Vagina (tissue), 2 donors: Measurements from ENCODE around the gene TEAD3. TPM values are rescaled to one million over a fixed set of nuclear protein-coding genes. Genes with fewer than 3 reads are reported as not detected.

ENCODE experiments used
- DNase-seq, 2 donors: peaks; one replicate each; pipeline ENCODE4 v3.0.0-alpha.2; 2017; ENCODE audit errors: extremely low spot score in 2 of 2
- H3K27ac ChIP-seq: fragments of 200-600 bp; sonication (generic); one replicate; pipeline ENCODE4 v1.5.1; 2019
- H3K27me3 ChIP-seq: fragments of 200-600 bp; sonication (generic); one replicate; pipeline ENCODE4 v1.5.1; 2019
- H3K36me3 ChIP-seq, 2 donors: fragments of 200-600 bp; sonication (generic); one replicate each; pipeline ENCODE4 v1.5.1; 2017 to 2019
- H3K4me1 ChIP-seq: fragments of 200-600 bp; sonication (generic); one replicate; pipeline ENCODE4 v1.5.1; 2019
- H3K4me3 ChIP-seq, 2 donors: fragments of 200-600 bp; sonication (generic); 1 replicate in 1 of 2; 2 replicates in 1 of 2; pipeline ENCODE4 v1.5.1; 2016 to 2019
- H3K9me3 ChIP-seq: fragments of 200-600 bp; sonication (generic); one replicate; pipeline ENCODE4 v1.5.1; 2019
- CTCF ChIP-seq, 3 experiments: fragments of 450-650 bp in 2 of 3; fragments of 200-600 bp in 1 of 3; sonication (generic) in 1 of 3; IDR thresholded peaks; one replicate each; pipeline ENCODE4 v1.5.1; 2017 to 2019; ENCODE audit warnings: antibody characterized with exemption in 3 of 3, mild to moderate bottlenecking in 2 of 3, moderate library complexity in 2 of 3
- POLR2A ChIP-seq, 2 donors: fragments of 450-650 bp; IDR thresholded peaks; one replicate each; pipeline ENCODE4 v1.6.1; 2017; ENCODE audit warnings: antibody characterized with exemption in 2 of 2, mild to moderate bottlenecking in 2 of 2, moderate library complexity in 2 of 2
- POLR2AphosphoS5 ChIP-seq, 2 donors: sonication (generic); formaldehyde crosslinking; IDR thresholded peaks; one replicate each; pipeline ENCODE4 v1.9.0; 2017; ENCODE audit warnings: antibody characterized with exemption in 2 of 2, mild to moderate bottlenecking in 2 of 2, low read depth in 1 of 2; ENCODE audit not compliant: insufficient read depth in 1 of 2
- intact Hi-C: fragments of 100-400 bp; cut with DNase I; formaldehyde crosslinking; loops from one replicate; pipeline ENCODE4 v1.15.1; 2023
- total RNA-seq: library from RNA; depleted of rRNA; stranded (reverse); fragments of >200 nt; gene quantifications from one replicate; pipeline ENCODE4 v1.2.3, GENCODE V29; 2016

Gene TEAD3
- total RNA-seq, 1 donor from 2014 or later = 29.0 TPM

- no peak overlapping the region for H3K27ac ChIP-seq
- TF ChIP-seq POLR2AphosphoS5 (IDR thresholded peaks at IDR 0.05; ENCODE audit: insufficient read depth in 1 of 2, low read depth in 1 of 2) (no peak), POLR2A (IDR thresholded peaks at IDR 0.05) (no peak), CTCF (IDR thresholded peaks at IDR 0.05) (no peak)
- no peaks in the 10 kb centered on the region for H3K9me3 ChIP-seq
- H3K36me3 ChIP-seq = peaks cover 0 to 44% of the 10 kb centered on the region in 2 donors
- H3K4me1 ChIP-seq = peaks cover 2% of the 10 kb centered on the region
- no peak for DNase-seq
- H3K4me3 ChIP-seq = no peak overlapping the region
- intact Hi-C loops = no loop called here
- H3K27me3 ChIP-seq = no peaks in the 10 kb centered on the region
Measured at GRCh38 chr6:35477551-35478179, 19.2 kb downstream of the TEAD3 start.

- DNase-seq = no peak
- H3K27me3 ChIP-seq = no peaks in the 10 kb centered on the region
- no peak overlapping the region for H3K27ac ChIP-seq
- H3K4me1 ChIP-seq = peaks cover 8% of the 10 kb centered on the region
- H3K4me3 ChIP-seq = no peak overlapping the region
- no peaks in the 10 kb centered on the region for H3K9me3 ChIP-seq
- intact Hi-C loops = no loop called here
- no peak for TF ChIP-seq POLR2A (IDR thresholded peaks at IDR 0.05)
- no peak for TF ChIP-seq POLR2AphosphoS5 (IDR thresholded peaks at IDR 0.05; ENCODE audit: insufficient read depth in 1 of 2, low read depth in 1 of 2)
- TF ChIP-seq CTCF (IDR thresholded peaks at IDR 0.05) = no peak
- peaks cover 0 to 44% of the 10 kb centered on the region in 2 donors for H3K36me3 ChIP-seq
Measured at GRCh38 chr6:35477028-35477427, 19.9 kb downstream of the TEAD3 start.

GRCh38 chr6:35476004-35476403 lies 20.9 kb downstream of the TEAD3 start:
- Histone ChIP-seq H3K27me3 (no peaks in the 10 kb centered on the region), H3K4me3 (no peak overlapping the region), H3K9me3 (no peaks in the 10 kb centered on the region), H3K4me1 (peaks cover 18% of the 10 kb centered on the region), H3K27ac (no peak overlapping the region), H3K36me3 (peaks cover 0 to 53% of the 10 kb centered on the region in 2 donors)
- intact Hi-C loops = no loop called here
- no peak for DNase-seq
- no peak for TF ChIP-seq POLR2AphosphoS5 (IDR thresholded peaks at IDR 0.05; ENCODE audit: insufficient read depth in 1 of 2, low read depth in 1 of 2)
- TF ChIP-seq CTCF (IDR thresholded peaks at IDR 0.05) = no peak
- no peak for TF ChIP-seq POLR2A (IDR thresholded peaks at IDR 0.05)

- intact Hi-C loops = no loop called here
- Histone ChIP-seq H3K27ac (no peak overlapping the region), H3K36me3 (peaks cover 0 to 57% of the 10 kb centered on the region in 2 donors), H3K4me1 (peaks cover 23% of the 10 kb centered on the region), H3K9me3 (no peaks in the 10 kb centered on the region), H3K4me3 (no peak overlapping the region), H3K27me3 (no peaks in the 10 kb centered on the region)
- no peak for DNase-seq
- TF ChIP-seq POLR2A (IDR thresholded peaks at IDR 0.05) (no peak), POLR2AphosphoS5 (IDR thresholded peaks at IDR 0.05; ENCODE audit: insufficient read depth in 1 of 2, low read depth in 1 of 2) (no peak), CTCF (IDR thresholded peaks at IDR 0.05) (no peak)
Measured at GRCh38 chr6:35475573-35475972, 21.3 kb downstream of the TEAD3 start.

GRCh38 chr6:35474942-35475570 lies 21.8 kb downstream of the TEAD3 start:
- intact Hi-C loops = no loop called here
- Histone ChIP-seq H3K4me1 (peaks cover 28% of the 10 kb centered on the region), H3K9me3 (no peaks in the 10 kb centered on the region), H3K27me3 (no peaks in the 10 kb centered on the region), H3K27ac (no peak overlapping the region), H3K4me3 (no peak overlapping the region), H3K36me3 (peaks cover 0 to 62% of the 10 kb centered on the region in 2 donors)
- TF ChIP-seq CTCF (IDR thresholded peaks at IDR 0.05) = no peak
- no peak for DNase-seq
